Measurements from ENCODE around the gene ZGLP1.

- no peak for TF ChIP-seq EZH2 (IDR thresholded peaks at IDR 0.05; ENCODE audit: borderline replicate concordance, low read length)
- TF ChIP-seq, protein P1, sequence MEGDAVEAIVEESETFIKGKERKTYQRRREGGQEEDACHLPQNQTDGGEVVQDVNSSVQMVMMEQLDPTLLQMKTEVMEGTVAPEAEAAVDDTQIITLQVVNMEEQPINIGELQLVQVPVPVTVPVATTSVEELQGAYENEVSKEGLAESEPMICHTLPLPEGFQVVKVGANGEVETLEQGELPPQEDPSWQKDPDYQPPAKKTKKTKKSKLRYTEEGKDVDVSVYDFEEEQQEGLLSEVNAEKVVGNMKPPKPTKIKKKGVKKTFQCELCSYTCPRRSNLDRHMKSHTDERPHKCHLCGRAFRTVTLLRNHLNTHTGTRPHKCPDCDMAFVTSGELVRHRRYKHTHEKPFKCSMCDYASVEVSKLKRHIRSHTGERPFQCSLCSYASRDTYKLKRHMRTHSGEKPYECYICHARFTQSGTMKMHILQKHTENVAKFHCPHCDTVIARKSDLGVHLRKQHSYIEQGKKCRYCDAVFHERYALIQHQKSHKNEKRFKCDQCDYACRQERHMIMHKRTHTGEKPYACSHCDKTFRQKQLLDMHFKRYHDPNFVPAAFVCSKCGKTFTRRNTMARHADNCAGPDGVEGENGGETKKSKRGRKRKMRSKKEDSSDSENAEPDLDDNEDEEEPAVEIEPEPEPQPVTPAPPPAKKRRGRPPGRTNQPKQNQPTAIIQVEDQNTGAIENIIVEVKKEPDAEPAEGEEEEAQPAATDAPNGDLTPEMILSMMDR (IDR thresholded peaks at IDR 0.05; ENCODE audit: low read length): no peak
Observed at GRCh38 chr19:10268071-10268470, 41.5 kb downstream of the ZGLP1 start.

Measured in OCI-LY1 (cell line).